22Rv1 (cell line): ENCODE measurements around the gene ADAMTS8.

Experiments
- ZFX ChIP-seq: fragments of 450-650 bp; IDR thresholded peaks from 2 replicates; pipeline ENCODE4 v1.6.1; 2017; ENCODE audit warnings: antibody characterized with exemption, borderline replicate concordance
- TF ChIP-seq, protein P1 (sequence below): fragments of 450-650 bp; IDR thresholded peaks from 2 replicates; pipeline ENCODE4 v1.5.1; 2017; ENCODE audit warnings: mild to moderate bottlenecking

DNA sequence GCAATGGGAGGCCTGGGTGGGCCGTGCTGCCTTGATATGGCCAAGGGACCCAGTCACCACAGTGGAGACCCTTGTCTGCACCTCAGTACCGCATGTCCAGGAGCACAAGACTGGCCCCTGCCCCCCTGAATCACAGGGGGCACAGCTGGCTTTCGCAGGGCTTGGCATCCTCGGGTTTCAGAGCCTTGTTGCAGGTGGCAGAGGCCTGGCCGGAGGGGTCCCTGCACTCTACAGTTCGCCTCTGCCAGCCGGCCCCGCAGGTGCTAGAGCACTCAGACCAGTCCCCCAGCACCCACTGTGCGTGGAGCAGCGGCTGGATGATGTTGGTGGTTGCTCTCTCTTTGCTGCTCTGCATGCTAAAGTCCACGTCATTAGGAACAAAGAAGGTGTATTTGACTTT is 23.0 kb downstream of the ADAMTS8 start:
- TF ChIP-seq, protein P1, sequence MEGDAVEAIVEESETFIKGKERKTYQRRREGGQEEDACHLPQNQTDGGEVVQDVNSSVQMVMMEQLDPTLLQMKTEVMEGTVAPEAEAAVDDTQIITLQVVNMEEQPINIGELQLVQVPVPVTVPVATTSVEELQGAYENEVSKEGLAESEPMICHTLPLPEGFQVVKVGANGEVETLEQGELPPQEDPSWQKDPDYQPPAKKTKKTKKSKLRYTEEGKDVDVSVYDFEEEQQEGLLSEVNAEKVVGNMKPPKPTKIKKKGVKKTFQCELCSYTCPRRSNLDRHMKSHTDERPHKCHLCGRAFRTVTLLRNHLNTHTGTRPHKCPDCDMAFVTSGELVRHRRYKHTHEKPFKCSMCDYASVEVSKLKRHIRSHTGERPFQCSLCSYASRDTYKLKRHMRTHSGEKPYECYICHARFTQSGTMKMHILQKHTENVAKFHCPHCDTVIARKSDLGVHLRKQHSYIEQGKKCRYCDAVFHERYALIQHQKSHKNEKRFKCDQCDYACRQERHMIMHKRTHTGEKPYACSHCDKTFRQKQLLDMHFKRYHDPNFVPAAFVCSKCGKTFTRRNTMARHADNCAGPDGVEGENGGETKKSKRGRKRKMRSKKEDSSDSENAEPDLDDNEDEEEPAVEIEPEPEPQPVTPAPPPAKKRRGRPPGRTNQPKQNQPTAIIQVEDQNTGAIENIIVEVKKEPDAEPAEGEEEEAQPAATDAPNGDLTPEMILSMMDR = no peak
- TF ChIP-seq ZFX = no peak
